Adrenal gland (tissue), 12 donors: ENCODE measurements around the gene KCNC2. TPM values are rescaled to one million over a fixed set of nuclear protein-coding genes. Genes with fewer than 3 reads are reported as not detected.

Experiments
- DNase-seq, 7 donors: peaks; one replicate each; pipeline ENCODE4 v3.0.0-alpha.2; 2019 to 2020
- H3K27ac ChIP-seq, 5 donors: fragments of 200-600 bp; sonication (generic) in 4 of 5; 1 replicate in 3 of 5; 2 replicates in 2 of 5; pipeline versions ENCODE4 v1.5.1 to v1.8.0; 2016 to 2020; ENCODE audit warnings: mild to moderate bottlenecking in 1 of 5
- H3K27me3 ChIP-seq: fragments of 200-600 bp; 2 replicates; pipeline ENCODE4 v1.8.0; 2021
- H3K36me3 ChIP-seq, 2 donors: fragments of 200-600 bp; replicated peaks in 1 of 2; 1 replicate in 1 of 2; 2 replicates in 1 of 2; pipeline versions ENCODE4 v1.5.1 to v1.8.0; 2018 to 2022
- H3K4me1 ChIP-seq, 2 donors: fragments of 200-600 bp; replicated peaks in 1 of 2; 1 replicate in 1 of 2; 2 replicates in 1 of 2; pipeline versions ENCODE4 v1.5.1 to v1.8.0; 2018 to 2021
- H3K4me3 ChIP-seq, 4 donors: fragments of 200-600 bp; sonication (generic) in 3 of 4; one replicate each; pipeline ENCODE4 v1.5.1; 2016 to 2018
- H3K9me3 ChIP-seq, 3 donors: fragments of 200-600 bp; sonication (generic) in 1 of 3; replicated peaks in 1 of 3; 1 replicate in 2 of 3; 2 replicates in 1 of 3; pipeline versions ENCODE4 v1.5.1 to v1.8.0; 2016 to 2021
- POLR2A ChIP-seq, 2 donors: fragments of 450-650 bp; IDR thresholded peaks; one replicate each; pipeline ENCODE4 v1.6.1; 2017; ENCODE audit warnings: antibody characterized with exemption in 2 of 2, mild to moderate bottlenecking in 2 of 2, moderate library complexity in 1 of 2
- WGBS, 4 donors: extraction: QIAGEN DNeasy Blood & Tissue Kit in 2 of 4; methylation state at CpG; one replicate each; pipeline versions ENCODE4 v1.1.5 to v1.1.7; 2013 to 2017; 5-methylcytosine and 5-hydroxymethylcytosine counted together
- intact Hi-C, 2 donors: fragments of 100-400 bp; cut with DNase I; formaldehyde crosslinking; loops; one replicate each; pipeline versions ENCODE4 v1.14.1 to v1.15.0; 2022 to 2023
- polyA plus RNA-seq, 3 donors: library from polyadenylated mRNA; stranded (reverse); fragments of 200-250 nt in 2 of 3; fragments of 350-450 nt in 1 of 3; fragmentation: Illumina TruSeq in 1 of 3; extraction: RNeasy Lipid Tissue Mini Kit (QIAGEN cat#74804) in 1 of 3; gene quantifications; one replicate each; pipeline ENCODE4 v1.2.3, GENCODE V29; 2013 to 2014
- total RNA-seq, 9 donors: library from RNA; depleted of rRNA in 4 of 9; stranded (reverse); fragments of >200 nt in 4 of 9; fragments of 120-200 nt in 1 of 9; fragmentation: NEBNext Ultra II Directional in 1 of 9; extraction: Animal tissue kit (Norgen Biotek cat#: 25700) in 1 of 9; gene quantifications; one replicate each; pipeline versions ENCODE4 v1.1.0 to v1.2.4, GENCODE V29; 2013 to 2023
- TF ChIP-seq, protein P1 (sequence below), 6 experiments: fragments of 450-650 bp in 4 of 6; fragments of 200-600 bp in 2 of 6; sonication (generic) in 1 of 6; IDR thresholded peaks; 1 replicate in 5 of 6; 2 replicates in 1 of 6; pipeline versions ENCODE4 v1.5.1 to v1.8.0; 2016 to 2021; ENCODE audit warnings: antibody characterized with exemption in 6 of 6, mild to moderate bottlenecking in 2 of 6, moderate library complexity in 1 of 6
- donor health status: healthy with polysubstance abuse.
- donor health status: Bipolar disorder and iron deficiency.
- donor health status: DM: yes; HTN: yes; CAD: no.
- donor health status: DM: no; HTN: no; CAD: no.
- donor health status: DM: no; HTN: no; CAD: no.
- donor health status: DM: yes; HTN: yes; CAD: no.

The KCNC2 gene
- total and polyA plus RNA-seq, 12 donors: not detected

DNA sequence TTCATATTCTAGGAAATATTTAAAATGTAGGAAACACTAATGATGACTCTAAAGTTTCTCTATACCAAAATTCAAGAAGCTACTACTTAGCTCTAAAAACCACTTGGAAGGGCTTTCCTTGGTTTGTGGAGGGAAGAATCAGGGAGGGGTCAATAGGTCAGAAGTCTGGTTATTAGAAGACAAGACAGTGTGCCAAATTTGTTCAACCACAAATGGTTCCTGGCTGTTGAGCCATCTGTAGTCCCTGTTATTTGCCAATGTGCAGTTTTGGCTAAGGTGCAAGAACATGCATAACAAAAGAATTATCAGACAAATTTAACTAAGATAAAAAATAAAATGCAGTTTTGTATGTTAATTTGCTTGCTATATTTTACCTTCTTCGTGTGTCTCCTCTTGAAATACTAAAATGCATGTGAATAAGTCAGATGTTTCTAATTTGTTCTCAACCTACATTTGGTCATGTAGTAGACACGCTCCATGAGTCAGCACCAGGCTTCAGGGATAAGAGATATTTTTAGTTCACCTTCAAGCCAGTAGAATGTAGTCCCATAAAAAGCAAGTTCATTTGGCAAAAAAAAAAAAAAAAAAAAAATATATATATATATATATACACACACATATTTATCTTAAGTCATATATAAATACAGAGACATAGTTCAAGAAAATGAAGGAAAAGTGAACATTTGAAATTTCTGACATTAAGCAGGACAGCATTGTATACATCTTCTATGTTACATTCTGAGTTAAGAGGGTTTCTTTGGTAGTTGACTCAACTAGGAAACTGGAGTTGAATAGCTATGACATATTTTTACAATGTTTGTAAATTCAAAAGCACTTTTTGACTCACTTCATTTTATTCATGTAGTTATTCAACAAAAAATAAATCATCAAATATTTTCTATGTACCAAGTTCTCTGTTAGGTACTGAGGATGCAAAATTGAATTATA, 123.3 kb downstream of the KCNC2 start:
- intact Hi-C loops: no loop called here
- no peak overlapping the region for H3K27ac ChIP-seq
- H3K4me3 ChIP-seq: no peak overlapping the region
- no peaks in the 10 kb centered on the region for H3K4me1 ChIP-seq
- no peaks in the 10 kb centered on the region for H3K27me3 ChIP-seq
- no peak for DNase-seq
- H3K36me3 ChIP-seq: no peaks in the 10 kb centered on the region
- no peaks in the 10 kb centered on the region for H3K9me3 ChIP-seq
- TF ChIP-seq POLR2A (IDR thresholded peaks at IDR 0.05): no peak
- TF ChIP-seq, protein P1, sequence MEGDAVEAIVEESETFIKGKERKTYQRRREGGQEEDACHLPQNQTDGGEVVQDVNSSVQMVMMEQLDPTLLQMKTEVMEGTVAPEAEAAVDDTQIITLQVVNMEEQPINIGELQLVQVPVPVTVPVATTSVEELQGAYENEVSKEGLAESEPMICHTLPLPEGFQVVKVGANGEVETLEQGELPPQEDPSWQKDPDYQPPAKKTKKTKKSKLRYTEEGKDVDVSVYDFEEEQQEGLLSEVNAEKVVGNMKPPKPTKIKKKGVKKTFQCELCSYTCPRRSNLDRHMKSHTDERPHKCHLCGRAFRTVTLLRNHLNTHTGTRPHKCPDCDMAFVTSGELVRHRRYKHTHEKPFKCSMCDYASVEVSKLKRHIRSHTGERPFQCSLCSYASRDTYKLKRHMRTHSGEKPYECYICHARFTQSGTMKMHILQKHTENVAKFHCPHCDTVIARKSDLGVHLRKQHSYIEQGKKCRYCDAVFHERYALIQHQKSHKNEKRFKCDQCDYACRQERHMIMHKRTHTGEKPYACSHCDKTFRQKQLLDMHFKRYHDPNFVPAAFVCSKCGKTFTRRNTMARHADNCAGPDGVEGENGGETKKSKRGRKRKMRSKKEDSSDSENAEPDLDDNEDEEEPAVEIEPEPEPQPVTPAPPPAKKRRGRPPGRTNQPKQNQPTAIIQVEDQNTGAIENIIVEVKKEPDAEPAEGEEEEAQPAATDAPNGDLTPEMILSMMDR (IDR thresholded peaks at IDR 0.05): no peak
- WGBS, 4 donors: 46 to 68% (median 64%) methylated on average over 2 of the region's 2 CpGs

DNA sequence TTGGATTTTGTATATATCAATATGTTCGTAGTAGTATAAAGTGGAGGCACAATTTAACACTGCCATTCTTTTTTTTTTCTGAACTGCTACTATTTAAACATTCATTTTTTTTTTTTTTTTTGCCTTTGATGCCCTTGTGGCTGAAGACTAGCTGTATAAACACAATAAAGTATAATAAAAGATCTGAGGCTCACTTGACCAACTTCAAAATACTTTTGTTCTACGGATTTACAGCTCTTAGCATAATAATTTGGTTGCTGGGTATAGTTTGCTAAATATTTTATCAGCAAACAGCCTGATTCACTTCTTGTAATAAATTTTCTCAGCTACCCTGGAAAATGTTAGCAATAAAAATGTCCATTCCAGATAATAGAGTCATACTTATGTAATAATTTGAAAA, 128.3 kb downstream of the KCNC2 start:
- no peak for TF ChIP-seq POLR2A (IDR thresholded peaks at IDR 0.05)
- TF ChIP-seq, protein P1 (IDR thresholded peaks at IDR 0.05): no peak
- WGBS, 4 donors: 52 to 68% (median 62%) methylated on average over 2 of the region's 2 CpGs
- Histone ChIP-seq H3K4me3 (no peak overlapping the region), H3K27me3 (no peaks in the 10 kb centered on the region), H3K9me3 (no peaks in the 10 kb centered on the region), H3K27ac (no peak overlapping the region), H3K4me1 (no peaks in the 10 kb centered on the region), H3K36me3 (no peaks in the 10 kb centered on the region)
- no peak for DNase-seq
- intact Hi-C loops: no loop called here

DNA sequence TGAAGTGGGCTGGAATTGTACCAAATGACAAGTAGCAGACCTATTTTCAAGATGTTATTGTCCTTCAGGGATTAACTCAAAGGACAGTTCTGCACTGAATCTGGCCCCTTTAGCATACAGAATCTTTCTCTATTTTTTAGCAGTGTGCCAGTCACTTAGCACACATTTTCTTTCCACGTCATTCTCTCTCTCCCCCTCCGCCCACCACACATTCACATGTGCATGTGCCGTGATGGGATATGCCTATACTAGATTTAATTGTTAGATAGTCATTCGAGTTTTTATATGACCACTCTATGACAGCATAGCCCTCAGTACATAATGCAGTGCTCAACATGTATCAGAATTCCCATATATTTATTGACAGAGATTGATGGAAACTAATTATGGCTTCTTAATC, 129.1 kb downstream of the KCNC2 start:
- intact Hi-C loops: no loop called here
- H3K4me3 ChIP-seq: no peak overlapping the region
- H3K36me3 ChIP-seq: no peaks in the 10 kb centered on the region
- TF ChIP-seq POLR2A (IDR thresholded peaks at IDR 0.05): no peak
- no peak overlapping the region for H3K27ac ChIP-seq
- H3K27me3 ChIP-seq: no peaks in the 10 kb centered on the region
- no peaks in the 10 kb centered on the region for H3K4me1 ChIP-seq
- no peak for DNase-seq
- WGBS, 4 donors: 70 to 76% (median 74%) methylated on average over 4 of the region's 4 CpGs
- H3K9me3 ChIP-seq: no peaks in the 10 kb centered on the region

DNA sequence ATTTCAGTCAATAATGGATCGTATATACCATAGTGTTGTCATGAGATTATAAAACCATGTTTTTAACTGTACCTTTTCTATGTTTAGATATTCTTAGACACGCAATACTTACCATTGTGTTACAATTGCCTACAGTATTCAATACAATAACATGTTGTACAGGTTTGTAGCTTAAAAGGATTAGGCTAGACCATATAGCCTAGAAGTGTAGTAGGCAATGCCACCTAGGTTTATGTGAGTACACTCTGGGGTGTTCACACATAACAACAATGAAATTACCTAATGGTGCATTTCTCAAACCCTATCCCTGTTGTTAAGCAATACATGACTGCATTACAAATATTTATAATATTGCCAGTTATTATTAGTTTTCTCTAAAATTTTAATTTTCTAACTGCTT, 144.2 kb downstream of the KCNC2 start:
- H3K36me3 ChIP-seq: no peaks in the 10 kb centered on the region
- WGBS, 4 donors: 78 to 93% (median 83%) methylated on average over 2 of the region's 2 CpGs
- TF ChIP-seq, protein P1 (IDR thresholded peaks at IDR 0.05): no peak
- no peak for TF ChIP-seq POLR2A (IDR thresholded peaks at IDR 0.05)
- no peaks in the 10 kb centered on the region for H3K4me1 ChIP-seq
- intact Hi-C loops: no loop called here
- H3K27me3 ChIP-seq: no peaks in the 10 kb centered on the region
- H3K9me3 ChIP-seq: no peaks in the 10 kb centered on the region
- H3K27ac ChIP-seq: no peak overlapping the region
- no peak overlapping the region for H3K4me3 ChIP-seq
- DNase-seq: no peak

DNA sequence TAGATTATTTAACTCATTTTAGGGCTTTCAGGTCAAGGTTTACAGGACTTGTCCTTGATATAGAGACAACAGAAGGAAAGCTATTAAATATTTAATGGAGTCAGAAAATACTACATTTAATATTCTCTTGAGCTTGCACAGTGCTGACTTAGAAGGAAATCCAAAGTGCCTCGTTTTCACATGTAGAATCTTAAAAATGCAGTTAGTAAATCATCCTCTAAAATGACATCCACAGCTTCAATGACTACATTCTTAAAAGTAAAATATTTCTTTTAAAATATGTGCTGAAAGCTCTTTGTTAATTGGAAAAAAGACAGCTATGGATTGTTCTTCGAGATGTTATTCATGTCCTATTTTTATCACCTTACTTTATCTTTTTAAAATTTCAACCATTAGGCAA, 146.9 kb downstream of the KCNC2 start:
- DNase-seq: no peak
- Histone ChIP-seq H3K4me3 (no peak overlapping the region), H3K36me3 (no peaks in the 10 kb centered on the region), H3K9me3 (no peaks in the 10 kb centered on the region), H3K4me1 (no peaks in the 10 kb centered on the region), H3K27me3 (no peaks in the 10 kb centered on the region), H3K27ac (no peak overlapping the region)
- TF ChIP-seq POLR2A (IDR thresholded peaks at IDR 0.05): no peak
- TF ChIP-seq, protein P1 (IDR thresholded peaks at IDR 0.05): no peak
- intact Hi-C loops: no loop called here
- WGBS, 4 donors: 36 to 44% (median 39%) methylated on average over 2 of the region's 2 CpGs
